ENCODE data around the gene GTF2H1.
A peak's percentile ranks its signal among the peaks of the same experiment; 100 is the strongest.
"Not testable (repeated sequence)": the region's sequence is repeated elsewhere in the genome, so short reads cannot be mapped to it uniquely, and the experiment has no call there.

The GTF2H1 gene

DNA sequence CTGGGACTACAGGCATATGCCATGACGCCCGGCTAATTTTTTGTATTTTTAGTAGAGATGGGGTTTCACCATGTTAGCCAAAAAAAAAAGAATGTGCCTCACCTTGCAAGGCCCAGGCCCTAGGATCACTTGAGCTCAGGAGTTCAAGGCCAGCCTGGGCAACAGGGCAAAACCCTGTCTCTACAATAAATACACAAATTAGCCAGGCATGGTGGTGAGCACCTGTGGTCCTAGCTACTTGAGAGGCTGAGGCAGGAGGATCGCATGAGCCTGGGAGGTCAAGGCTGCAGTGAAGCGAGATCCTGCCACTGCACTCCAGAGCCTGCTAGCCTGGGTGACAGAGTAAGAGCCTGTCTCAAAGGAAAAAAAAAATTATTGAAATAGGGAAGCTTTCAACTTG, 81.7 kb downstream of the GTF2H1 start:
- Histone ChIP-seq H3K27me3 (ENCODE audit: control insufficient read depth in 1 of 2, insufficient read depth in 1 of 2, low read length in 2 of 2) (no peaks in the 10 kb centered on the region), H2BK12ac (ENCODE audit: low read length in 2 of 2) (no peak overlapping the region), H3K14ac (ENCODE audit: low read length in 2 of 2) (no peak overlapping the region), H2BK120ac (ENCODE audit: low read depth, low read length) (no peak overlapping the region), H4K91ac (ENCODE audit: low read length) (no peak overlapping the region), H2AFZ (ENCODE audit: low read depth, low read length) (no peak overlapping the region), H3K18ac (ENCODE audit: low read depth in 1 of 2, low read length in 2 of 2) (no peak overlapping the region), H2BK15ac (ENCODE audit: low read depth, poor library complexity, severe bottlenecking) (no peak overlapping the region), H2BK5ac (ENCODE audit: low read depth, low read length, poor library complexity, severe bottlenecking) (no peak overlapping the region), H2AK5ac (ENCODE audit: low read length, severe bottlenecking) (no peak overlapping the region), H3K9ac (ENCODE audit: low read length) (no peak overlapping the region), H4K8ac (ENCODE audit: low read length) (no peak overlapping the region), H3K36me3 (ENCODE audit: control insufficient read depth in 1 of 2, insufficient read depth in 2 of 2, low read depth in 1 of 2, low read length in 2 of 2) (peaks cover 19 to 92% of the 10 kb centered on the region in 2 experiments), H3K4me1 (ENCODE audit: control insufficient read depth, insufficient read depth, low read depth, low read length) (peaks cover 1% of the 10 kb centered on the region), H3K23ac (ENCODE audit: low read length in 2 of 2) (no peak overlapping the region), H3K79me1 (replicated peaks; ENCODE audit: low read length, poor library complexity, severe bottlenecking) (no peaks in the 10 kb centered on the region), H3K27ac (ENCODE audit: low read length, poor library complexity, severe bottlenecking) (no peak overlapping the region), H3K4me3 (ENCODE audit: insufficient read depth in 1 of 2, low read depth in 1 of 2, low read length in 2 of 2) (no peak overlapping the region), H3K4ac (ENCODE audit: low read depth in 1 of 2, low read length in 2 of 2) (no peak overlapping the region), H3K9me3 (ENCODE audit: control insufficient read depth, low read length) (no peaks in the 10 kb centered on the region), H3K4me2 (ENCODE audit: low read length, poor library complexity, severe bottlenecking) (no peak overlapping the region)
- no peak for DNase-seq
- WGBS: over 99% methylated on average over 4 of the region's 4 CpGs

DNA sequence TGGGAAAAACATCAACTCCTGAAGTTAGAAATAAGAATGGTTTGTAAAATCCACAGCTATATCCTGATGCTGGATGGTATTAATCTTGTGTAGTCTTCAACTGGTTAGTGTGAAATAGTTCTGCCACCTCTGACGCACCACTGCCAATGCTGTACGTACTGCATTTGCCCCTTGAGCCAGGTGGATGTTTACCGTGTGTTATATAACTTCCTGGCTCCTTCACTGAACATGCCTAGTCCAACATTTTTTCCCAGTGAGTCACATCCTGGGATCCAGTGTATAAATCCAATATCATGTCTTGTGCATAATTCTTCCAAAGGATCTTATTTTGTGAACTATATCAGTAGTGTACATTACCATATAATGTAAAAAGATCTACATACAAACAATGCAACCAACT, 85.0 kb downstream of the GTF2H1 start:
- H2BK120ac ChIP-seq (ENCODE audit: low read depth, low read length); H3K9me3 ChIP-seq (ENCODE audit: control insufficient read depth, low read length); H3K18ac ChIP-seq (ENCODE audit: low read depth in 1 of 2, low read length in 2 of 2); H3K27ac ChIP-seq (ENCODE audit: low read length, poor library complexity, severe bottlenecking); H2AK5ac ChIP-seq (ENCODE audit: low read length, severe bottlenecking); H2BK12ac ChIP-seq (ENCODE audit: low read length in 2 of 2); H2BK5ac ChIP-seq (ENCODE audit: low read depth, low read length, poor library complexity, severe bottlenecking); H4K91ac ChIP-seq (ENCODE audit: low read length); H3K4me1 ChIP-seq (ENCODE audit: control insufficient read depth, insufficient read depth, low read depth, low read length); H3K9ac ChIP-seq (ENCODE audit: low read length); H3K4ac ChIP-seq (ENCODE audit: low read depth in 1 of 2, low read length in 2 of 2); H3K14ac ChIP-seq (ENCODE audit: low read length in 2 of 2); H3K23ac ChIP-seq (ENCODE audit: low read length in 2 of 2); H3K4me3 ChIP-seq (ENCODE audit: insufficient read depth in 1 of 2, low read depth in 1 of 2, low read length in 2 of 2); H2BK15ac ChIP-seq (ENCODE audit: low read depth, poor library complexity, severe bottlenecking); H4K8ac ChIP-seq (ENCODE audit: low read length); H3K4me2 ChIP-seq (ENCODE audit: low read length, poor library complexity, severe bottlenecking); H2AFZ ChIP-seq (ENCODE audit: low read depth, low read length); H3K27me3 ChIP-seq (ENCODE audit: control insufficient read depth in 1 of 2, insufficient read depth in 1 of 2, low read length in 2 of 2); H3K79me1 ChIP-seq (replicated peaks; ENCODE audit: low read length, poor library complexity, severe bottlenecking); DNase-seq: not testable (repeated sequence)
- WGBS: 66% methylated on average over 3 of the region's 3 CpGs
- peaks cover 11 to 66% of the 10 kb centered on the region in 2 experiments for H3K36me3 ChIP-seq (ENCODE audit: control insufficient read depth in 1 of 2, insufficient read depth in 2 of 2, low read depth in 1 of 2, low read length in 2 of 2)

DNA sequence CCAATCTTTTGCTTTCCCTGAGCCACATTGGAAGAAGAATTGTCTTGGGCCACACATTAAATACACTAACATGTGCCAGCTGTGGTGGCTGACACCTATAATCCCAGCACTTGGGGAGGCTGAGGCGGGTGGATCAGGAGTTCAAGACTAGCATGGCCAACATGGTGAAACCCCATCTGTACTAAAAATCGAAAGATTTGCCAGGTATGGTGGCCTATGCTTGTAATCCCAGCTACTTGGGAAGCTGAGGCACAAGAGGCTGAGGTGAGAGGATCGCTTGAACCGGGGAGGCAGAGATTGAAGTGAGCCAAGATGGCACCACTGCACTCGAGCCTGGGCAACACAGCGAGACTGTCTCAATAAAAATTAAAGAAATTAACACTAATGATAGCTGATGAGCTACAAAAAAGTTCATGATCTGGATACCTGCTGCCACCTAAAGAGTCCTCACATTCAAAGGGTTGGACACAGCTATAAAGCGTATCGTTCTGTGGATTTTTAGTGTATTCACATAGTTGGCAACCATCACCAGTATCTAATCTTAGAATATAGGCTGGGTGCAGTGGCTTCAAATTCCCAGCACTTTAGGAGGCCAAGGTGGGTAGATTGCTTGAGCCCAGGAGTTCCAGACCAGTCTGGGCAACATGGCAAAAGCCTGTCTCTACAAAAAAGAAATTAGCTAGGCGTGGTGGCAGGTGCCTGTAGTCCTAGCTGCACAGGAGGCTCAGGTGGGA, 86.4 kb downstream of the GTF2H1 start:
- no peaks in the 10 kb centered on the region for H3K9me3 ChIP-seq (ENCODE audit: control insufficient read depth, low read length)

DNA sequence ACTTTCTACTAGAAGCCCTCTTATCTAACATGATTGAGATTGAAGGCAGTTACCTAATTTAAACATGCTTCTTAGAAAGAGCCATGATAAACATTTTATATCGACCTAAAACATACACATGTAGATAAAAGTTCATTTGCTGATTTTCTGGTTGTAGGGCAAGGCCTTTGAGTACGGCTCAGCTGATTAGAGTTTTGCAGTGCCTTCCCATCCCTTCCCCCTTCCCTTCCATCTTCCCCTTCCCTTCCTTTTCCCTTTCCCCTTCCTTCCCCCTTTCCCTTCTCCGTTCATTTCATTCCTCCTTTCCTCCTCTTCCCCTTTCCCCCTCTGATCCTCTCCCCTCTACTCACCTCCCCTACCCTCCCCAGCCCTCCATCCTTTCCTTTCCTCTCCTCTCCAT, 94.1 kb downstream of the GTF2H1 start:
- H2BK120ac ChIP-seq (ENCODE audit: low read depth, low read length): no peak overlapping the region
- no peaks in the 10 kb centered on the region for H3K9me3 ChIP-seq (ENCODE audit: control insufficient read depth, low read length)
- no peaks in the 10 kb centered on the region for H3K79me1 ChIP-seq (replicated peaks; ENCODE audit: low read length, poor library complexity, severe bottlenecking)
- H2AFZ ChIP-seq (ENCODE audit: low read depth, low read length): no peak overlapping the region
- no peaks in the 10 kb centered on the region for H3K36me3 ChIP-seq (ENCODE audit: control insufficient read depth in 1 of 2, insufficient read depth in 2 of 2, low read depth in 1 of 2, low read length in 2 of 2)
- H3K14ac ChIP-seq (ENCODE audit: low read length in 2 of 2): no peak overlapping the region
- H3K4me1 ChIP-seq (ENCODE audit: control insufficient read depth, insufficient read depth, low read depth, low read length): peaks cover 5% of the 10 kb centered on the region
- H3K18ac ChIP-seq (ENCODE audit: low read depth in 1 of 2, low read length in 2 of 2): no peak overlapping the region
- H3K4me3 ChIP-seq (ENCODE audit: insufficient read depth in 1 of 2, low read depth in 1 of 2, low read length in 2 of 2): no peak overlapping the region
- no peak overlapping the region for H3K4ac ChIP-seq (ENCODE audit: low read depth in 1 of 2, low read length in 2 of 2)
- H2BK15ac ChIP-seq (ENCODE audit: low read depth, poor library complexity, severe bottlenecking): no peak overlapping the region
- no peak overlapping the region for H3K27ac ChIP-seq (ENCODE audit: low read length, poor library complexity, severe bottlenecking)
- no peak overlapping the region for H3K23ac ChIP-seq (ENCODE audit: low read length in 2 of 2)
- no peak overlapping the region for H2BK5ac ChIP-seq (ENCODE audit: low read depth, low read length, poor library complexity, severe bottlenecking)
- no peak overlapping the region for H3K4me2 ChIP-seq (ENCODE audit: low read length, poor library complexity, severe bottlenecking)
- no peak overlapping the region for H2BK12ac ChIP-seq (ENCODE audit: low read length in 2 of 2)
- H3K27me3 ChIP-seq (ENCODE audit: control insufficient read depth in 1 of 2, insufficient read depth in 1 of 2, low read length in 2 of 2): no peaks in the 10 kb centered on the region
- H3K9ac ChIP-seq (ENCODE audit: low read length): no peak overlapping the region
- H2AK5ac ChIP-seq (ENCODE audit: low read length, severe bottlenecking): no peak overlapping the region
- WGBS: 92% methylated on average over 3 of the region's 3 CpGs
- H4K91ac ChIP-seq (ENCODE audit: low read length): no peak overlapping the region
- no peak for DNase-seq
- no peak overlapping the region for H4K8ac ChIP-seq (ENCODE audit: low read length)

More for the DNA sequence above, 86.4 kb downstream of the GTF2H1 start:
- WGBS: 97% methylated on average over 5 of the region's 9 CpGs
- Histone ChIP-seq H3K4me3 (ENCODE audit: insufficient read depth in 1 of 2, low read depth in 1 of 2, low read length in 2 of 2) (no peak overlapping the region), H2BK15ac (ENCODE audit: low read depth, poor library complexity, severe bottlenecking) (no peak overlapping the region), H3K4me2 (ENCODE audit: low read length, poor library complexity, severe bottlenecking) (no peak overlapping the region), H3K18ac (ENCODE audit: low read depth in 1 of 2, low read length in 2 of 2) (no peak overlapping the region), H3K4me1 (ENCODE audit: control insufficient read depth, insufficient read depth, low read depth, low read length) (peaks cover 6% of the 10 kb centered on the region), H3K27ac (ENCODE audit: low read length, poor library complexity, severe bottlenecking) (no peak overlapping the region), H4K8ac (ENCODE audit: low read length) (no peak overlapping the region), H3K4ac (ENCODE audit: low read depth in 1 of 2, low read length in 2 of 2) (no peak overlapping the region), H2BK5ac (ENCODE audit: low read depth, low read length, poor library complexity, severe bottlenecking) (no peak overlapping the region), H3K27me3 (ENCODE audit: control insufficient read depth in 1 of 2, insufficient read depth in 1 of 2, low read length in 2 of 2) (no peaks in the 10 kb centered on the region), H2BK12ac (ENCODE audit: low read length in 2 of 2) (no peak overlapping the region), H3K36me3 (ENCODE audit: control insufficient read depth in 1 of 2, insufficient read depth in 2 of 2, low read depth in 1 of 2, low read length in 2 of 2) (peaks cover 11 to 53% of the 10 kb centered on the region in 2 experiments), H3K79me1 (replicated peaks; ENCODE audit: low read length, poor library complexity, severe bottlenecking) (no peaks in the 10 kb centered on the region), H2AK5ac (ENCODE audit: low read length, severe bottlenecking) (no peak overlapping the region), H3K23ac (ENCODE audit: low read length in 2 of 2) (no peak overlapping the region), H3K14ac (ENCODE audit: low read length in 2 of 2) (no peak overlapping the region), H4K91ac (ENCODE audit: low read length) (no peak overlapping the region), H2BK120ac (ENCODE audit: low read depth, low read length) (no peak overlapping the region), H3K9ac (ENCODE audit: low read length) (no peak overlapping the region), H2AFZ (ENCODE audit: low read depth, low read length) (no peak overlapping the region)
- peak; percentile 14 for DNase-seq

Data from mesenchymal stem cell (in vitro differentiated cells and primary cell).